GM04503 (cell line): ENCODE results near the gene DUS3L.

Source experiments
- DNase-seq: peaks from one replicate; pipeline ENCODE4 v3.0.0-alpha.2; 2012; ENCODE audit warnings: low read depth

Gene DUS3L

GRCh38 chr19:5790559-5791520 is at the start of gene DUS3L:
Gene DUS3L (minus strand): TSS chr19:5791163. CDS start chr19:5791141, 22 bp downstream.
- DNase-seq, result peak; percentile 87

GRCh38 chr19:5839065-5840017 is 48.4 kb upstream of the DUS3L start, which contains the start of gene FUT6:
Gene FUT6 (minus strand): TSS chr19:5839702. CDS start chr19:5832567, 7,135 bp downstream.
- no peak for DNase-seq

GRCh38 chr19:5838353-5839064 is 47.5 kb upstream of the DUS3L start:
- DNase-seq, result no peak

GRCh38 chr19:5837761-5838352 is 46.9 kb upstream of the DUS3L start:
- DNase-seq, result no peak

GRCh38 chr19:5832527-5833216 is 41.7 kb upstream of the DUS3L start:
- DNase-seq, result no peak

GRCh38 chr19:5832061-5832460 is 41.1 kb upstream of the DUS3L start:
- DNase-seq, result no peak

- no peak for DNase-seq
Measured at GRCh38 chr19:5831159-5831558, 40.2 kb upstream of the DUS3L start.

GRCh38 chr19:5829567-5830310 is 38.8 kb upstream of the DUS3L start:
- no peak for DNase-seq

- DNase-seq, result no peak
Measured at GRCh38 chr19:5828661-5829566, 38.0 kb upstream of the DUS3L start.

- DNase-seq, result peak; percentile 13
Measured at GRCh38 chr19:5827891-5828660, 37.1 kb upstream of the DUS3L start.

- no peak for DNase-seq
Measured at GRCh38 chr19:5827342-5827890, 36.5 kb upstream of the DUS3L start.

GRCh38 chr19:5826531-5827341 is 35.8 kb upstream of the DUS3L start:
- no peak for DNase-seq

- no peak for DNase-seq
Measured at GRCh38 chr19:5825178-5825577, 34.2 kb upstream of the DUS3L start.

GRCh38 chr19:5824751-5825150 is 33.8 kb upstream of the DUS3L start:
- DNase-seq, result no peak

- DNase-seq, result no peak
Measured at GRCh38 chr19:5823579-5824281, 32.8 kb upstream of the DUS3L start.

- no peak for DNase-seq
Measured at GRCh38 chr19:5822181-5822844, 31.4 kb upstream of the DUS3L start.
